HL-60 (cell line): ENCODE measurements around the gene EGFR.

Experiments used
- CTCF ChIP-seq: IDR thresholded peaks from one replicate; pipeline ENCODE4 v1.5.1; 2011; ENCODE audit warnings: low read length, control low read depth, inconsistent platforms; ENCODE audit not compliant: insufficient read depth
- GABPA ChIP-seq: IDR thresholded peaks from 2 replicates; pipeline ENCODE4 v1.6.1; 2012; ENCODE audit warnings: low read depth
- POLR2AphosphoS5 ChIP-seq: IDR thresholded peaks from 2 replicates; pipeline ENCODE4 v1.6.1; 2012; ENCODE audit warnings: low read depth

- TF ChIP-seq CTCF (no peak), GABPA (no peak), POLR2AphosphoS5 (no peak)
These were observed 82.5 kb downstream of the EGFR start for GRCh38 chr7:55101359-55101758.
